ENCODE data around the gene MTUS2. TPM values are rescaled to one million over a fixed set of nuclear protein-coding genes. Genes with fewer than 3 reads are reported as not detected.

MTUS2 gene
- total and polyA plus RNA-seq, 9 of the 15 experiments (the other 6 are each of a cell fraction or from before 2014, with no cell fraction given) = 0.01 to 0.28 (median 0.06) TPM; not detected in 1

- TF ChIP-seq REST (IDR thresholded peaks at IDR 0.05; ENCODE audit: borderline replicate concordance) (peak; percentile 43; the same call in 1 of the 2 replicates), REST (CRISPR knock-in tag; IDR thresholded peaks at IDR 0.05; ENCODE audit: low read depth) (no peak), RCOR1 (IDR thresholded peaks at IDR 0.05; ENCODE audit: borderline replicate concordance in 1 of 2, low read depth in 2 of 2, low read length in 2 of 2) (peak in 1 of 2 experiments; percentile 97; a peak in 2 of 4 replicates), FOXP1 (CRISPR knock-in tag; IDR thresholded peaks at IDR 0.05) (no peak), MEIS2 (IDR thresholded peaks at IDR 0.05; ENCODE audit: partially characterized antibody) (peak; percentile 78), ARID2 (IDR thresholded peaks at IDR 0.05) (0 out of 2 replicates have a peak, but pooled peaks have one; percentile 49), USF1 (CRISPR knock-in tag; IDR thresholded peaks at IDR 0.05) (no peak; the same call in 1 of the 2 replicates), POLR2B (IDR thresholded peaks at IDR 0.05; ENCODE audit: low read depth, partially characterized antibody) (peak; percentile 30), PTRF (tag; IDR thresholded peaks at IDR 0.05) (no peak), CTBP1 (IDR thresholded peaks at IDR 0.05; ENCODE audit: borderline replicate concordance) (peak; percentile 71), ZNF586 (CRISPR knock-in tag; conservative IDR thresholded peaks at IDR 0.05) (no peak), KLF16 (IDR thresholded peaks at IDR 0.05) (0 out of 2 replicates have a peak, but pooled peaks have one; percentile 19), HNRNPUL1 (IDR thresholded peaks at IDR 0.05; ENCODE audit: low read length) (no peak), CBFA2T2 (conservative IDR thresholded peaks at IDR 0.05) (0 out of 2 replicates have a peak, but pooled peaks have one; percentile 10), MAX (CRISPR knock-in tag; IDR thresholded peaks at IDR 0.05) (no peak), ARHGAP35 (IDR thresholded peaks at IDR 0.05; ENCODE audit: partially characterized antibody) (no peak), CBFB (CRISPR knock-in tag; IDR thresholded peaks at IDR 0.05) (no peak), ZBTB1 (CRISPR knock-in tag; IDR thresholded peaks at IDR 0.05; ENCODE audit: borderline replicate concordance, low read depth) (no peak), ZNF354B (CRISPR knock-in tag; IDR thresholded peaks at IDR 0.05) (no peak)
Observed at GRCh38 chr13:29508130-29508875, 688.2 kb downstream of the MTUS2 start (continued).

Data from K562 (cell line).